H9 (cell line): ENCODE data around the gene PTER. TPM values are rescaled to one million over a fixed set of nuclear protein-coding genes. Genes with fewer than 3 reads are reported as not detected.

Experiments
- DNase-seq: peaks from one replicate; pipeline ENCODE4 v3.0.0-alpha.2; 2017
- H2AFZ ChIP-seq: one replicate; pipeline ENCODE4 v1.6.1; 2013; ENCODE audit warnings: mild to moderate bottlenecking, low read length, control low read depth, moderate library complexity
- H2AK5ac ChIP-seq: 2 replicates; pipeline ENCODE4 v1.6.1; 2013; ENCODE audit warnings: low read length, control low read depth, mixed read lengths; ENCODE audit not compliant: insufficient read length
- H2BK120ac ChIP-seq: one replicate; pipeline ENCODE4 v1.6.1; 2013; ENCODE audit warnings: low read depth, mild to moderate bottlenecking, low read length, control low read depth, inconsistent platforms; ENCODE audit not compliant: poor library complexity, severe bottlenecking
- H2BK12ac ChIP-seq: 2 replicates; pipeline ENCODE4 v1.6.1; 2013; ENCODE audit warnings: low read length, control low read depth, mixed read lengths, low read depth; ENCODE audit not compliant: insufficient read length
- H2BK15ac ChIP-seq: 2 replicates; pipeline ENCODE4 v1.6.1; 2013; ENCODE audit warnings: low read depth, low read length, control low read depth
- H2BK20ac ChIP-seq: one replicate; pipeline ENCODE4 v1.6.1; 2013; ENCODE audit warnings: low read depth, mild to moderate bottlenecking, low read length, control low read depth, inconsistent platforms; ENCODE audit not compliant: poor library complexity, severe bottlenecking
- H2BK5ac ChIP-seq: 2 replicates; pipeline ENCODE4 v1.6.1; 2013; ENCODE audit warnings: low read length, control low read depth, mixed read lengths; ENCODE audit not compliant: insufficient read length
- H3K14ac ChIP-seq: 2 replicates; pipeline ENCODE4 v1.6.1; 2013; ENCODE audit warnings: low read length, control low read depth; ENCODE audit not compliant: insufficient read depth
- H3K18ac ChIP-seq: 2 replicates; pipeline ENCODE4 v1.6.1; 2013; ENCODE audit warnings: low read depth, mild to moderate bottlenecking, mixed read lengths, low read length, control low read depth; ENCODE audit not compliant: insufficient read length
- H3K23ac ChIP-seq: 2 replicates; pipeline ENCODE4 v1.6.1; 2013; ENCODE audit warnings: low read length, control low read depth, mixed read lengths, low read depth; ENCODE audit not compliant: insufficient read length
- H3K23me2 ChIP-seq: 2 replicates; pipeline ENCODE4 v1.6.1; 2013; ENCODE audit warnings: low read depth, mild to moderate bottlenecking, mixed read lengths, low read length, control low read depth; ENCODE audit not compliant: insufficient read length, poor library complexity, severe bottlenecking
- H3K27ac ChIP-seq: 2 replicates; pipeline ENCODE4 v1.5.1; 2013; ENCODE audit warnings: low read length, control low read depth, mixed read lengths, low read depth; ENCODE audit not compliant: insufficient read length
- H3K27me3 ChIP-seq: 2 replicates; pipeline ENCODE4 v1.6.1; 2013; ENCODE audit warnings: low read length, control low read depth, inconsistent platforms; ENCODE audit not compliant: insufficient read depth
- H3K4ac ChIP-seq: 2 replicates; pipeline ENCODE4 v1.6.1; 2013; ENCODE audit warnings: low read depth, mild to moderate bottlenecking, control low read depth, inconsistent platforms, low read length, moderate library complexity
- H3K4me1 ChIP-seq: 2 replicates; pipeline ENCODE4 v1.6.1; 2013; ENCODE audit warnings: low read length, control low read depth, inconsistent platforms; ENCODE audit not compliant: insufficient read depth
- H3K4me2 ChIP-seq: 2 replicates; pipeline ENCODE4 v1.6.1; 2013; ENCODE audit warnings: low read length, control low read depth, mixed read lengths; ENCODE audit not compliant: insufficient read length, insufficient read depth
- H3K56ac ChIP-seq: 2 replicates; pipeline ENCODE4 v1.6.1; 2013; ENCODE audit warnings: low read depth, mild to moderate bottlenecking, mixed read lengths, low read length, control low read depth; ENCODE audit not compliant: insufficient read length
- H3K79me1 ChIP-seq: 2 replicates; pipeline ENCODE4 v1.6.1; 2013; ENCODE audit warnings: low read depth, mild to moderate bottlenecking, moderate library complexity, low read length, control low read depth, inconsistent platforms; ENCODE audit not compliant: insufficient read depth, poor library complexity, severe bottlenecking
- H3K79me2 ChIP-seq: 2 replicates; pipeline ENCODE4 v1.6.1; 2013; ENCODE audit warnings: low read length, control low read depth, inconsistent platforms; ENCODE audit not compliant: insufficient read depth
- H3K9ac ChIP-seq: 2 replicates; pipeline ENCODE4 v1.6.1; 2013; ENCODE audit warnings: low read length, control low read depth, mixed read lengths; ENCODE audit not compliant: insufficient read length; ENCODE audit errors: extremely low read depth
- H3K9me3 ChIP-seq: one replicate; pipeline ENCODE4 v1.6.1; 2013; ENCODE audit warnings: low read depth, low read length, inconsistent platforms; ENCODE audit not compliant: control insufficient read depth
- H3T11ph ChIP-seq: one replicate; pipeline ENCODE4 v1.6.1; 2013; ENCODE audit warnings: mild to moderate bottlenecking, low read length, control low read depth, inconsistent platforms
- H4K20me1 ChIP-seq: one replicate; pipeline ENCODE4 v1.6.1; 2013; ENCODE audit not compliant: control insufficient read depth, insufficient read length, insufficient read depth
- H4K5ac ChIP-seq: 2 replicates; pipeline ENCODE4 v1.6.1; 2013; ENCODE audit warnings: low read depth, mild to moderate bottlenecking, mixed read lengths, low read length, control low read depth; ENCODE audit not compliant: insufficient read length
- H4K8ac ChIP-seq: replicated peaks from 2 replicates; pipeline ENCODE4 v1.6.1; 2013; ENCODE audit warnings: low read length, control low read depth, mixed read lengths, low read depth; ENCODE audit not compliant: insufficient read length
- H4K91ac ChIP-seq: 2 replicates; pipeline ENCODE4 v1.6.1; 2013; ENCODE audit warnings: low read depth, mild to moderate bottlenecking, moderate library complexity, mixed read lengths, low read length, control low read depth; ENCODE audit not compliant: insufficient read length
- H3K27ac Mint-ChIP-seq, 3 experiments: 2 replicates in 2 of 3; 3 replicates in 1 of 3; pipeline ENCODE4 v1.8.0; 2020 to 2021; ENCODE audit warnings: mixed read lengths in 3 of 3, mild to moderate bottlenecking in 1 of 3, moderate library complexity in 1 of 3
- H3K27me3 Mint-ChIP-seq: 2 replicates; pipeline ENCODE4 v1.8.0; 2021; ENCODE audit warnings: low read depth, mild to moderate bottlenecking, moderate library complexity, mixed read lengths
- H3K36me3 Mint-ChIP-seq, 3 experiments: 2 replicates in 2 of 3; 3 replicates in 1 of 3; pipeline ENCODE4 v1.8.0; 2020 to 2021; ENCODE audit warnings: low read depth in 3 of 3, mixed read lengths in 3 of 3; ENCODE audit not compliant: insufficient read depth in 1 of 3
- H3K4me1 Mint-ChIP-seq, 2 experiments: 2 replicates each; pipeline ENCODE4 v1.8.0; 2020; ENCODE audit warnings: mixed read lengths in 2 of 2
- H3K4me3 Mint-ChIP-seq, 2 experiments: 2 replicates in 1 of 2; 3 replicates in 1 of 2; pipeline ENCODE4 v1.8.0; 2020 to 2021; ENCODE audit warnings: mild to moderate bottlenecking in 2 of 2, mixed read lengths in 2 of 2, moderate library complexity in 1 of 2
- H3K9me3 Mint-ChIP-seq, 2 experiments: 2 replicates in 1 of 2; 3 replicates in 1 of 2; pipeline ENCODE4 v1.8.0; 2020; ENCODE audit warnings: mild to moderate bottlenecking in 2 of 2, mixed read lengths in 2 of 2, moderate library complexity in 1 of 2
- WGBS: extraction: QIAGEN DNeasy Blood & Tissue Kit; methylation state at CpG from one replicate; pipeline ENCODE4 v1.1.7; 2013; ENCODE audit warnings: missing lambda C conversion rate, low lambda C conversion rate, mixed read lengths; ENCODE audit not compliant: insufficient read length; ENCODE audit errors: extremely low coverage; 5-methylcytosine and 5-hydroxymethylcytosine counted together
- total RNA-seq: library from RNA; stranded (reverse); gene quantifications from 2 replicates; pipeline ENCODE4 v1.2.1, GENCODE V29; 2021
- TF ChIP-seq, protein P1 (sequence below): fragments of 200-600 bp; sonication (generic); conservative IDR thresholded peaks from 3 replicates; pipeline ENCODE4 v1.8.0; 2021; ENCODE audit warnings: antibody characterized with exemption, mild to moderate bottlenecking

The PTER gene
- total RNA-seq, 1 experiment from 2014 or later, result 10.1 TPM

DNA sequence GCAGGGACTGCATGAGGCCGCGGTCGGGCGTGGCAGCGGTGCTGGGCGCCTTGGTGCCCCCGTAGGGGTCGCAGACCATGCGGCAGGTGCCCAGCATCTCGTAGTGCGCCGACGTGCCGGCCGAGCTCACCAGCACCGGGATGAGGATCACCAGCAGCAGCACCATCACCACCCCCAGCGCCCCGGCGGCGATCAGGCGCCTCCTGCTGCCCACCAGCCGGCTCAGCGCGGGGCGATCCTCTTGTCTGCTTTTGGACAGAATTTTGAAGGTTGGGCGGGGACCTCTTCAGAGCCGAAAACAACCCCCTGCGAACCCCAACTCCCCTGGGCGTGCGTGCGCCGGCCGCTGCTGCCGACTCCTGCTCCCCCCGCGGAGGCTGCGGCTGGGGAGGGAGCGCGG is 84.1 kb downstream of the PTER start:
- no peaks in the 10 kb centered on the region for H3K9me3 ChIP-seq
- H3K9me3 Mint-ChIP-seq, result peaks cover 0 to 2% of the 10 kb centered on the region in 2 experiments; a peak in 1 of 5 replicates
- no peak overlapping the region for H2BK15ac ChIP-seq
- no peak overlapping the region for H4K5ac ChIP-seq
- H3K23ac ChIP-seq, result no peak overlapping the region
- H4K20me1 ChIP-seq, result no peaks in the 10 kb centered on the region
- no peak overlapping the region for H3K27ac Mint-ChIP-seq
- no peak overlapping the region for H3K4ac ChIP-seq
- peaks cover 14% of the 10 kb centered on the region for H3K23me2 ChIP-seq
- no peak overlapping the region for H4K91ac ChIP-seq
- H3K27me3 ChIP-seq, result peaks cover 21% of the 10 kb centered on the region; the same call in 1 of the 2 replicates
- H3T11ph ChIP-seq, result no peak overlapping the region
- H3K4me1 Mint-ChIP-seq, result peaks cover 35% of the 10 kb centered on the region in 2 experiments
- no peak overlapping the region for H2BK12ac ChIP-seq
- H3K27me3 Mint-ChIP-seq, result peaks cover 56% of the 10 kb centered on the region
- H4K8ac ChIP-seq, result no peak overlapping the region
- H3K56ac ChIP-seq, result no peak overlapping the region
- no peak overlapping the region for H3K14ac ChIP-seq
- no peak overlapping the region for H2AK5ac ChIP-seq
- no peak overlapping the region for H2AFZ ChIP-seq
- no peaks in the 10 kb centered on the region for H3K79me2 ChIP-seq
- no peaks in the 10 kb centered on the region for H3K79me1 ChIP-seq
- no peak overlapping the region for H3K27ac ChIP-seq
- DNase-seq, result peak; percentile 59
- no peak overlapping the region for H2BK5ac ChIP-seq
- no peaks in the 10 kb centered on the region; a peak in 1 of 7 replicates for H3K36me3 Mint-ChIP-seq
- peak overlapping the region; percentile 82 for H3K4me2 ChIP-seq
- no peak overlapping the region for H2BK120ac ChIP-seq
- no peaks in the 10 kb centered on the region for H3K4me1 ChIP-seq
- H2BK20ac ChIP-seq, result no peak overlapping the region
- WGBS, result no CpG with 5 or more reads among the region's 39 CpGs
- H3K9ac ChIP-seq, result no peak overlapping the region
- no peak overlapping the region for H3K18ac ChIP-seq
- peak overlapping the region; percentile 60 to 76 for H3K4me3 Mint-ChIP-seq
- TF ChIP-seq, protein P1, sequence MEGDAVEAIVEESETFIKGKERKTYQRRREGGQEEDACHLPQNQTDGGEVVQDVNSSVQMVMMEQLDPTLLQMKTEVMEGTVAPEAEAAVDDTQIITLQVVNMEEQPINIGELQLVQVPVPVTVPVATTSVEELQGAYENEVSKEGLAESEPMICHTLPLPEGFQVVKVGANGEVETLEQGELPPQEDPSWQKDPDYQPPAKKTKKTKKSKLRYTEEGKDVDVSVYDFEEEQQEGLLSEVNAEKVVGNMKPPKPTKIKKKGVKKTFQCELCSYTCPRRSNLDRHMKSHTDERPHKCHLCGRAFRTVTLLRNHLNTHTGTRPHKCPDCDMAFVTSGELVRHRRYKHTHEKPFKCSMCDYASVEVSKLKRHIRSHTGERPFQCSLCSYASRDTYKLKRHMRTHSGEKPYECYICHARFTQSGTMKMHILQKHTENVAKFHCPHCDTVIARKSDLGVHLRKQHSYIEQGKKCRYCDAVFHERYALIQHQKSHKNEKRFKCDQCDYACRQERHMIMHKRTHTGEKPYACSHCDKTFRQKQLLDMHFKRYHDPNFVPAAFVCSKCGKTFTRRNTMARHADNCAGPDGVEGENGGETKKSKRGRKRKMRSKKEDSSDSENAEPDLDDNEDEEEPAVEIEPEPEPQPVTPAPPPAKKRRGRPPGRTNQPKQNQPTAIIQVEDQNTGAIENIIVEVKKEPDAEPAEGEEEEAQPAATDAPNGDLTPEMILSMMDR, result peak; percentile 53
